ENCODE results near the gene ARGLU1. TPM values are rescaled to one million over a fixed set of nuclear protein-coding genes. Genes with fewer than 3 reads are reported as not detected.

ARGLU1 gene
- total RNA-seq, 1 donor from 2014 or later, result 242 TPM

GRCh38 chr13:106494936-106495335, 73.0 kb downstream of the ARGLU1 start:
- Mint-ChIP-seq H3K9me3 (ENCODE audit: unreplicated experiment) (no peaks in the 10 kb centered on the region), H3K4me1 (ENCODE audit: unreplicated experiment) (peaks cover 80% of the 10 kb centered on the region), H3K36me3 (ENCODE audit: low read depth, unreplicated experiment) (peaks cover 55% of the 10 kb centered on the region), H3K4me3 (ENCODE audit: unreplicated experiment) (peak overlapping the region; percentile 70), H3K27me3 (ENCODE audit: unreplicated experiment) (peaks cover 17% of the 10 kb centered on the region), H3K27ac (ENCODE audit: unreplicated experiment) (peak overlapping the region; percentile 79)
- no peak for DNase-seq (ENCODE audit: low spot score)
- no peak for TF ChIP-seq CTCF (IDR thresholded peaks at IDR 0.05; ENCODE audit: unreplicated experiment)

GRCh38 chr13:106494506-106494905, 73.4 kb downstream of the ARGLU1 start:
- Mint-ChIP-seq H3K27me3 (ENCODE audit: unreplicated experiment) (peaks cover 17% of the 10 kb centered on the region), H3K4me1 (ENCODE audit: unreplicated experiment) (peaks cover 78% of the 10 kb centered on the region), H3K36me3 (ENCODE audit: low read depth, unreplicated experiment) (peaks cover 57% of the 10 kb centered on the region), H3K27ac (ENCODE audit: unreplicated experiment) (peak overlapping the region; percentile 79), H3K4me3 (ENCODE audit: unreplicated experiment) (peak overlapping the region; percentile 70), H3K9me3 (ENCODE audit: unreplicated experiment) (no peaks in the 10 kb centered on the region)
- no peak for DNase-seq (ENCODE audit: low spot score)
- TF ChIP-seq CTCF (IDR thresholded peaks at IDR 0.05; ENCODE audit: unreplicated experiment), result no peak

- no peak for DNase-seq (ENCODE audit: low spot score)
- Mint-ChIP-seq H3K27me3 (ENCODE audit: unreplicated experiment) (peaks cover 17% of the 10 kb centered on the region), H3K36me3 (ENCODE audit: low read depth, unreplicated experiment) (peaks cover 55% of the 10 kb centered on the region), H3K27ac (ENCODE audit: unreplicated experiment) (peak overlapping the region; percentile 78), H3K9me3 (ENCODE audit: unreplicated experiment) (no peaks in the 10 kb centered on the region), H3K4me3 (ENCODE audit: unreplicated experiment) (peak overlapping the region; percentile 76), H3K4me1 (ENCODE audit: unreplicated experiment) (peaks cover 73% of the 10 kb centered on the region)
- TF ChIP-seq CTCF (IDR thresholded peaks at IDR 0.05; ENCODE audit: unreplicated experiment), result no peak
These were observed 74.3 kb downstream of the ARGLU1 start for GRCh38 chr13:106493533-106494220.

- H3K36me3 Mint-ChIP-seq (ENCODE audit: low read depth, unreplicated experiment), result peaks cover 55% of the 10 kb centered on the region
- H3K4me1 Mint-ChIP-seq (ENCODE audit: unreplicated experiment), result peaks cover 65% of the 10 kb centered on the region
- DNase-seq (ENCODE audit: low spot score), result no peak
- no peaks in the 10 kb centered on the region for H3K9me3 Mint-ChIP-seq (ENCODE audit: unreplicated experiment)
- TF ChIP-seq CTCF (IDR thresholded peaks at IDR 0.05; ENCODE audit: unreplicated experiment), result no peak
- H3K4me3 Mint-ChIP-seq (ENCODE audit: unreplicated experiment), result peak overlapping the region; percentile 77
- peak overlapping the region; percentile 82 for H3K27ac Mint-ChIP-seq (ENCODE audit: unreplicated experiment)
- peaks cover 17% of the 10 kb centered on the region for H3K27me3 Mint-ChIP-seq (ENCODE audit: unreplicated experiment)
These were observed 75.1 kb downstream of the ARGLU1 start for GRCh38 chr13:106492588-106493475.
